Breast epithelium (tissue), 4 donors: ENCODE measurements around the gene PPARA. TPM values are rescaled to one million over a fixed set of nuclear protein-coding genes. Genes with fewer than 3 reads are reported as not detected.
A peak's percentile ranks its signal among the peaks of the same experiment; 100 is the strongest.
"Not testable (repeated sequence)": the region's sequence is repeated elsewhere in the genome, so short reads cannot be mapped to it uniquely, and the experiment has no call there.

ENCODE experiments used
- DNase-seq, 2 donors: peaks; one replicate each; pipeline ENCODE4 v3.0.0-alpha.2; 2019; ENCODE audit warnings: low spot score in 2 of 2
- H3K27ac ChIP-seq, 2 donors: fragments of 200-600 bp; sonication (generic) in 1 of 2; one replicate each; pipeline ENCODE4 v1.5.1; 2016 to 2019; ENCODE audit warnings: mild to moderate bottlenecking in 1 of 2
- H3K27me3 ChIP-seq, 2 donors: fragments of 200-600 bp; sonication (generic) in 1 of 2; one replicate each; pipeline versions ENCODE4 v1.5.1 to v1.6.0; 2017 to 2019; ENCODE audit warnings: control low read depth in 1 of 2, mild to moderate bottlenecking in 1 of 2
- H3K36me3 ChIP-seq: fragments of 200-600 bp; one replicate; pipeline ENCODE4 v1.5.1; 2019
- H3K4me1 ChIP-seq, 2 donors: fragments of 200-600 bp; sonication (generic); one replicate each; pipeline ENCODE4 v1.5.1; 2016 to 2019; ENCODE audit warnings: control low read depth in 1 of 2
- H3K4me3 ChIP-seq, 3 donors: fragments of 200-600 bp; sonication (generic); 1 replicate in 2 of 3; 2 replicates in 1 of 3; pipeline ENCODE4 v1.5.1; 2016 to 2019; ENCODE audit warnings: mild to moderate bottlenecking in 3 of 3, moderate library complexity in 2 of 3
- H3K9me3 ChIP-seq, 2 donors: fragments of 200-600 bp; sonication (generic) in 1 of 2; one replicate each; pipeline ENCODE4 v1.5.1; 2016 to 2019; ENCODE audit warnings: control low read depth in 1 of 2
- CTCF ChIP-seq, 3 donors: fragments of 450-650 bp; IDR thresholded peaks; one replicate each; pipeline ENCODE4 v1.5.1; 2016 to 2017; ENCODE audit warnings: antibody characterized with exemption in 3 of 3, mild to moderate bottlenecking in 3 of 3, moderate library complexity in 3 of 3
- POLR2A ChIP-seq: fragments of 450-650 bp; IDR thresholded peaks from one replicate; pipeline ENCODE4 v1.6.1; 2016; ENCODE audit warnings: antibody characterized with exemption, mild to moderate bottlenecking, moderate library complexity
- POLR2AphosphoS5 ChIP-seq, 3 donors: sonication (generic); formaldehyde crosslinking; IDR thresholded peaks; one replicate each; pipeline ENCODE4 v1.6.1; 2017; ENCODE audit warnings: antibody characterized with exemption in 3 of 3
- intact Hi-C: fragments of 100-400 bp; cut with DNase I; formaldehyde crosslinking; loops from one replicate; pipeline ENCODE4 v1.15.1; 2023; ENCODE audit warnings: low total_unique reads
- total RNA-seq, 3 donors: library from RNA; depleted of rRNA; stranded (reverse); fragments of >200 nt; gene quantifications; one replicate each; pipeline ENCODE4 v1.1.0, GENCODE V29; 2016

Gene PPARA
- total RNA-seq, 3 donors from 2014 or later = 15.2 to 31.0 (median 22.3) TPM

GRCh38 chr22:46262449-46263215, 112.3 kb downstream of the PPARA start:
- no peak overlapping the region for H3K27ac ChIP-seq
- no peaks in the 10 kb centered on the region for H3K36me3 ChIP-seq
- no peaks in the 10 kb centered on the region for H3K4me1 ChIP-seq
- DNase-seq = peak in 1 of 2 donors; percentile 53
- intact Hi-C loops = no loop called here
- no peaks in the 10 kb centered on the region for H3K27me3 ChIP-seq
- H3K9me3 ChIP-seq = no peaks in the 10 kb centered on the region
- H3K4me3 ChIP-seq = peak overlapping the region; percentile 15 to 67 (median 45)
- TF ChIP-seq POLR2AphosphoS5 (IDR thresholded peaks at IDR 0.05) (peak in 1 of 3 donors; percentile 19), POLR2A (no peak)

GRCh38 chr22:46263216-46263590, 112.9 kb downstream of the PPARA start, which contains the start of gene PKDREJ:
Gene PKDREJ (minus strand): TSS chr22:46263343. CDS start chr22:46263322, 21 bp downstream.
- Histone ChIP-seq H3K4me1 (no peaks in the 10 kb centered on the region), H3K4me3 (peak within 1 kb of the TSS; percentile 15 to 67 (median 45)), H3K36me3 (no peaks in the 10 kb centered on the region), H3K9me3 (no peaks in the 10 kb centered on the region), H3K27ac (no peak within 1 kb of the TSS), H3K27me3 (no peaks in the 10 kb centered on the region)
- TF ChIP-seq POLR2AphosphoS5 (IDR thresholded peaks at IDR 0.05) (no peak), POLR2A (no peak), CTCF (IDR thresholded peaks at IDR 0.05) (no peak)
- intact Hi-C loops = no loop called here
- peak in 1 of 2 donors; percentile 47 for DNase-seq

- H3K4me1 ChIP-seq, H3K27ac ChIP-seq, intact Hi-C loops, H3K36me3 ChIP-seq, H3K27me3 ChIP-seq, DNase-seq, H3K9me3 ChIP-seq, H3K4me3 ChIP-seq: not testable (repeated sequence)
Measured at GRCh38 chr22:46264520-46264919, 114.2 kb downstream of the PPARA start.

- intact Hi-C loops, H3K27me3 ChIP-seq, DNase-seq: not testable (repeated sequence)
Measured at GRCh38 chr22:46265627-46266026, 115.3 kb downstream of the PPARA start.

GRCh38 chr22:46267431-46268279, 117.3 kb downstream of the PPARA start, which contains the start of gene TTC38:
Gene TTC38 (plus strand): TSS chr22:46268008. CDS start chr22:46268040, 32 bp downstream.
- H3K4me1 ChIP-seq = no peaks in the 10 kb centered on the region
- intact Hi-C loops = no loop called here

More at GRCh38 chr22:46265627-46266026, 115.3 kb downstream of the PPARA start:
- H3K9me3 ChIP-seq, H3K4me3 ChIP-seq, H3K4me1 ChIP-seq, H3K36me3 ChIP-seq, H3K27ac ChIP-seq: not testable (repeated sequence)

More at GRCh38 chr22:46267431-46268279, 117.3 kb downstream of the PPARA start, which contains the start of gene TTC38:
- peak; percentile 82 to 92 for DNase-seq
- Histone ChIP-seq H3K27me3 (no peaks in the 10 kb centered on the region), H3K9me3 (no peaks in the 10 kb centered on the region), H3K4me3 (peak within 1 kb of the TSS; percentile 62 to 82 (median 80)), H3K27ac (peak within 1 kb of the TSS; percentile 70 to 81), H3K36me3 (no peaks in the 10 kb centered on the region)
- no peak for TF ChIP-seq POLR2A
- TF ChIP-seq POLR2AphosphoS5 (IDR thresholded peaks at IDR 0.05) = peak in 1 of 3 donors; percentile 82
- TF ChIP-seq CTCF (IDR thresholded peaks at IDR 0.05) = no peak
